Central memory CD4-positive, alpha-beta T cell (primary cell): Measurements from ENCODE around the gene DNAJC21.
"Not testable (repeated sequence)": the region's sequence is repeated elsewhere in the genome, so short reads cannot be mapped to it uniquely, and the experiment has no call there.

Experiments
- DNase-seq: peaks from one replicate; pipeline ENCODE4 v3.0.0; 2022
- total RNA-seq, 3 experiments: gene quantifications; one replicate each; lab custom pipeline; 2026; lab: John Stamatoyannopoulos, UW

The DNAJC21 gene
- total RNA-seq, result 80.5 to 126 (median 116) reads per million in 3 experiments

- DNase-seq, result peak; percentile 97
Measured at GRCh38 chr5:34929134-34929719, at the start of gene DNAJC21. DNAJC21 (plus strand) TSS chr5:34929559; CDS start chr5:34929820, 261 bp downstream.

GRCh38 chr5:34881246-34881645 is 48.1 kb upstream of the DNAJC21 start:
- no peak for DNase-seq

GRCh38 chr5:34886392-34887119 is 42.8 kb upstream of the DNAJC21 start:
- no peak for DNase-seq

GRCh38 chr5:34889394-34889793 is 40.0 kb upstream of the DNAJC21 start:
- no peak for DNase-seq

- no peak for DNase-seq
Measured at GRCh38 chr5:34891981-34892380, 37.4 kb upstream of the DNAJC21 start.

- no peak for DNase-seq
Measured at GRCh38 chr5:34892414-34892813, 36.9 kb upstream of the DNAJC21 start.

- no peak for DNase-seq
Measured at GRCh38 chr5:34894716-34895115, 34.6 kb upstream of the DNAJC21 start.

- DNase-seq, result no peak
Measured at GRCh38 chr5:34895641-34896419, 33.5 kb upstream of the DNAJC21 start.

GRCh38 chr5:34897646-34898045 is 31.7 kb upstream of the DNAJC21 start:
- no peak for DNase-seq

GRCh38 chr5:34898258-34898895 is 31.0 kb upstream of the DNAJC21 start:
- peak; percentile 38 for DNase-seq

- DNase-seq, result no peak
Measured at GRCh38 chr5:34899066-34899465, 30.3 kb upstream of the DNAJC21 start.

- no peak for DNase-seq
Measured at GRCh38 chr5:34900652-34901051, 28.7 kb upstream of the DNAJC21 start.

- no peak for DNase-seq
Measured at GRCh38 chr5:34903260-34903659, 26.1 kb upstream of the DNAJC21 start.

GRCh38 chr5:34905564-34905963 is 23.8 kb upstream of the DNAJC21 start:
- no peak for DNase-seq

- no peak for DNase-seq
Measured at GRCh38 chr5:34913072-34913471, 16.3 kb upstream of the DNAJC21 start.

- peak; percentile 10 for DNase-seq
Measured at GRCh38 chr5:34914671-34915138, 14.7 kb upstream of the DNAJC21 start.

- peak; percentile 94 for DNase-seq
Measured at GRCh38 chr5:34915139-34915855, 14.1 kb upstream of the DNAJC21 start, which contains the start of the genes BRIX1 and RAD1. BRIX1 (plus strand) TSS chr5:34915711; CDS start chr5:34915739, 28 bp downstream. RAD1 (minus strand) TSS chr5:34915504; CDS start chr5:34914892, 612 bp downstream.

- no peak for DNase-seq
Measured at GRCh38 chr5:34915856-34916192, 13.5 kb upstream of the DNAJC21 start.

GRCh38 chr5:34916518-34916917 is 12.8 kb upstream of the DNAJC21 start:
- no peak for DNase-seq

GRCh38 chr5:34918025-34918424 is 11.3 kb upstream of the DNAJC21 start:
- no peak for DNase-seq

- DNase-seq, result no peak
Measured at GRCh38 chr5:34919077-34919476, 10.3 kb upstream of the DNAJC21 start.

GRCh38 chr5:34923256-34923655 is 6.1 kb upstream of the DNAJC21 start:
- not testable (repeated sequence) for DNase-seq
